SK-N-MC (cell line): ENCODE results near the gene STK39.

ENCODE experiments used
- EZH2 ChIP-seq: fragments of 200-600 bp; sonication (generic); IDR thresholded peaks from one replicate; pipeline ENCODE4 v1.6.1; 2017; ENCODE audit warnings: antibody characterized with exemption
- FOXP2 ChIP-seq: optimal IDR thresholded peaks from 2 replicates; pipeline ENCODE3; 2011; ENCODE audit warnings: mild to moderate bottlenecking, moderate library complexity; ENCODE audit not compliant: insufficient read depth; ENCODE audit errors: extremely low read length, control extremely low read depth
- POLR2AphosphoS5 ChIP-seq: IDR thresholded peaks from 2 replicates; pipeline ENCODE4 v1.6.1; 2012; ENCODE audit warnings: mild to moderate bottlenecking, low read depth, low read length, borderline replicate concordance

DNA sequence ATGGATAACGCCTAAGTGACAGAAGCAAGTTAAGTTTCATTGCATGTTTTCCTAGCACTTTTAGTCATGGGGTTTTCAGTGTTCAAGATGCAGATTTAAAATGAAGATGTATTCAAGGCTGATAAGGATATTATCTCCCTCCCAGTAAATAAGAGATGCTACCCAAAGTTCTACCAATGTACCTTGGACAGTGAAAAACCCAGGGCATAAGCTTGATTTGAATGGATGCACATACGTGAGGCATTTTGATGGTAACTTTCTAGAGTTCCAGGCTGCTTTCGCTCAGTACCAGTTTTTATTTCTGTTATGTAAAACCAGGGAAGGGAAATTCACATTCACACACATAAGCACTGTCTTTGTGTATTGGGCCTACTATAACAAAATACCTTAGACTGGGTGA is 90.3 kb downstream of the STK39 start:
- TF ChIP-seq EZH2 (no peak), POLR2AphosphoS5 (no peak), FOXP2 (no peak)
